IMR-90 (cell line): ENCODE data around the gene ANKS3. TPM values are rescaled to one million over a fixed set of nuclear protein-coding genes. Genes with fewer than 3 reads are reported as not detected.

ENCODE experiments used
- ATAC-seq: fragments of 200-7000 bp; cut with Tn5 transposase; 2 replicates; pipeline ENCODE4 v1.9.1; 2020; ENCODE audit warnings: low read depth, mild to moderate bottlenecking, moderate library complexity
- BruUV-seq: library from RNA; stranded (reverse); fragments of 400-500 nt; replicated peaks from 2 replicates; lab custom pipeline; 2021; lab: Mats Ljungman, UMichigan
- CTCF ChIA-PET: fragments of 300-600 bp; formaldehyde crosslinking; extraction: SDS; loops from one replicate; lab custom pipeline; 2021; ENCODE audit warnings: antibody characterized with exemption; lab: Yijun Ruan, JAX
- POLR2A ChIA-PET: fragments of 300-600 bp; sonication (Branson Sonifier 250); formaldehyde crosslinking; loops from one replicate; lab custom pipeline; 2022; ENCODE audit warnings: antibody characterized with exemption; ENCODE audit not compliant: unreplicated experiment; lab: Charles Lee
- DNase-seq: peaks from one replicate; pipeline ENCODE4 v3.0.0; 2013
- H2AFZ ChIP-seq: replicated peaks from 2 replicates; pipeline ENCODE3; 2013; ENCODE audit warnings: low read length, mild to moderate bottlenecking; ENCODE audit not compliant: poor library complexity
- H2AK5ac ChIP-seq: 2 replicates; pipeline ENCODE4 v1.6.1; 2013; ENCODE audit warnings: low read depth, low read length, inconsistent platforms
- H2AK9ac ChIP-seq: replicated peaks from 2 replicates; pipeline ENCODE3; 2013; ENCODE audit warnings: mild to moderate bottlenecking, low read depth, low read length, moderate library complexity; ENCODE audit not compliant: poor library complexity
- H2BK120ac ChIP-seq: 2 replicates; pipeline ENCODE4 v1.6.1; 2013; ENCODE audit warnings: low read depth, low read length, inconsistent platforms
- H2BK15ac ChIP-seq: 3 replicates; pipeline ENCODE4 v1.6.1; 2013; ENCODE audit warnings: low read depth, low read length, inconsistent platforms
- H2BK20ac ChIP-seq: 2 replicates; pipeline ENCODE4 v1.6.1; 2013; ENCODE audit warnings: low read depth, mild to moderate bottlenecking, inconsistent platforms, low read length, moderate library complexity
- H2BK5ac ChIP-seq: 2 replicates; pipeline ENCODE4 v1.6.1; 2013; ENCODE audit warnings: mild to moderate bottlenecking, low read depth, low read length, inconsistent platforms; ENCODE audit not compliant: poor library complexity, severe bottlenecking
- H3K14ac ChIP-seq: replicated peaks from 2 replicates; pipeline ENCODE4 v1.6.1; 2013; ENCODE audit warnings: low read depth, low read length, inconsistent platforms
- H3K18ac ChIP-seq: 2 replicates; pipeline ENCODE4 v1.6.1; 2013; ENCODE audit warnings: low read depth, low read length, control low read depth
- H3K23ac ChIP-seq: 2 replicates; pipeline ENCODE4 v1.6.1; 2013; ENCODE audit warnings: low read depth, low read length, inconsistent platforms
- H3K27ac ChIP-seq: 2 replicates; pipeline ENCODE4 v1.5.1; 2013; ENCODE audit warnings: mild to moderate bottlenecking, control low read depth, low read length; ENCODE audit not compliant: insufficient read depth
- H3K27me3 ChIP-seq: 2 replicates; pipeline ENCODE4 v1.6.1; 2013; ENCODE audit warnings: low read length; ENCODE audit not compliant: control insufficient read depth, insufficient read depth
- H3K36me3 ChIP-seq: 2 replicates; pipeline ENCODE4 v1.6.1; 2013; ENCODE audit warnings: low read length, mixed read lengths; ENCODE audit not compliant: control insufficient read depth, insufficient read depth
- H3K4ac ChIP-seq: 2 replicates; pipeline ENCODE4 v1.6.1; 2013; ENCODE audit warnings: low read depth, low read length, inconsistent platforms
- H3K4me1 ChIP-seq: 2 replicates; pipeline ENCODE4 v1.6.1; 2013; ENCODE audit warnings: low read length, mixed read lengths; ENCODE audit not compliant: control insufficient read depth, insufficient read depth
- H3K4me2 ChIP-seq: 2 replicates; pipeline ENCODE4 v1.6.1; 2013; ENCODE audit warnings: low read depth, mild to moderate bottlenecking, control low read depth, low read length, moderate library complexity
- H3K4me3 ChIP-seq: 2 replicates; pipeline ENCODE4 v1.5.1; 2013; ENCODE audit warnings: low read depth, mild to moderate bottlenecking, control low read depth, low read length, moderate library complexity; ENCODE audit not compliant: insufficient read depth
- H3K56ac ChIP-seq: 2 replicates; pipeline ENCODE4 v1.6.1; 2013; ENCODE audit warnings: low read length, inconsistent platforms; ENCODE audit not compliant: insufficient read depth; ENCODE audit errors: extremely low read depth
- H3K79me1 ChIP-seq, 2 experiments: 2 replicates each; pipeline ENCODE4 v1.6.1; 2013; ENCODE audit warnings: low read length in 2 of 2, inconsistent platforms in 1 of 2, low read depth in 1 of 2
- H3K9ac ChIP-seq: 2 replicates; pipeline ENCODE4 v1.6.1; 2013; ENCODE audit warnings: low read depth, low read length, control low read depth
- H3K9me1 ChIP-seq: 2 replicates; pipeline ENCODE4 v1.6.1; 2013; ENCODE audit warnings: low read length, inconsistent platforms; ENCODE audit not compliant: insufficient read depth
- H3K9me3 ChIP-seq: 2 replicates; pipeline ENCODE4 v1.6.1; 2013; ENCODE audit warnings: low read length; ENCODE audit not compliant: control insufficient read depth, insufficient read depth
- H4K20me1 ChIP-seq: 2 replicates; pipeline ENCODE4 v1.6.1; 2013; ENCODE audit warnings: low read length, inconsistent platforms; ENCODE audit not compliant: insufficient read depth
- H4K5ac ChIP-seq: 2 replicates; pipeline ENCODE4 v1.6.1; 2013; ENCODE audit warnings: mild to moderate bottlenecking, low read depth, low read length, control low read depth
- H4K8ac ChIP-seq, 2 experiments: 2 replicates each; pipeline ENCODE4 v1.6.1; 2013; ENCODE audit warnings: low read depth in 2 of 2, low read length in 2 of 2, control low read depth in 1 of 2, inconsistent platforms in 1 of 2
- H4K91ac ChIP-seq: 2 replicates; pipeline ENCODE4 v1.6.1; 2013; ENCODE audit warnings: low read depth, low read length, inconsistent platforms; ENCODE audit not compliant: insufficient read depth
- BHLHE40 ChIP-seq: fragments of 150-350 bp; IDR thresholded peaks from 2 replicates; pipeline ENCODE4 v1.6.1; 2016; ENCODE audit warnings: mild to moderate bottlenecking, low read depth, low read length
- CEBPB ChIP-seq: IDR thresholded peaks from 2 replicates; pipeline ENCODE4 v1.6.1; 2012; ENCODE audit warnings: low read depth, low read length, improper control_type of control experiment
- CHD1 ChIP-seq: IDR thresholded peaks from 2 replicates; pipeline ENCODE4 v1.6.1; 2012; ENCODE audit warnings: low read depth, low read length, improper control_type of control experiment
- FOS ChIP-seq: fragments of 150-350 bp; IDR thresholded peaks from 2 replicates; pipeline ENCODE4 v1.6.1; 2016; ENCODE audit warnings: low read depth, low read length
- MAFK ChIP-seq: IDR thresholded peaks from 2 replicates; pipeline ENCODE4 v1.6.1; 2012; ENCODE audit warnings: low read depth, low read length, improper control_type of control experiment
- MAZ ChIP-seq: IDR thresholded peaks from 2 replicates; pipeline ENCODE4 v1.6.1; 2012; ENCODE audit warnings: low read depth, mild to moderate bottlenecking, low read length, improper control_type of control experiment, moderate library complexity, borderline replicate concordance
- MXI1 ChIP-seq: IDR thresholded peaks from 2 replicates; pipeline ENCODE4 v1.6.1; 2012; ENCODE audit warnings: low read depth, mild to moderate bottlenecking, low read length, moderate library complexity, borderline replicate concordance
- NFE2L2 ChIP-seq: fragments of 150-350 bp; IDR thresholded peaks from 2 replicates; pipeline ENCODE4 v1.6.1; 2016; ENCODE audit warnings: low read depth, mild to moderate bottlenecking, low read length
- POLR2A ChIP-seq: IDR thresholded peaks from 2 replicates; pipeline ENCODE4 v1.6.1; 2012; ENCODE audit warnings: mild to moderate bottlenecking, low read depth, low read length
- RAD21 ChIP-seq: IDR thresholded peaks from 2 replicates; pipeline ENCODE4 v1.6.1; 2012; ENCODE audit warnings: low read length, improper control_type of control experiment
- RCOR1 ChIP-seq: IDR thresholded peaks from 2 replicates; pipeline ENCODE4 v1.6.1; 2012; ENCODE audit warnings: mild to moderate bottlenecking, low read length, improper control_type of control experiment; ENCODE audit not compliant: insufficient replicate concordance
- RFX5 ChIP-seq: IDR thresholded peaks from 2 replicates; pipeline ENCODE4 v1.8.0; 2012; ENCODE audit warnings: low read depth, mild to moderate bottlenecking, low read length, moderate library complexity
- SMC3 ChIP-seq: fragments of 150-350 bp; IDR thresholded peaks from 2 replicates; pipeline ENCODE4 v1.6.1; 2016; ENCODE audit warnings: low read depth, mild to moderate bottlenecking, antibody characterized with exemption, low read length, moderate library complexity
- WGBS, 2 experiments: methylation state at CpG; one replicate each; pipeline versions ENCODE4 v1.1.5 to v1.1.7; 2013; ENCODE audit warnings: missing lambda C conversion rate in 2 of 2; ENCODE audit not compliant: insufficient read length in 1 of 2; ENCODE audit errors: extremely low coverage in 2 of 2; 5-methylcytosine and 5-hydroxymethylcytosine counted together
- dilution Hi-C: fragments of 300-500 bp; cut with HindIII; formaldehyde crosslinking; loops from one replicate; pipeline ENCODE4 v1.14.3; 2018; ENCODE audit warnings: low sequenced_read_pairs; ENCODE audit not compliant: unreplicated experiment
- in situ Hi-C: fragments of 300-500 bp; cut with MboI; formaldehyde crosslinking; loops from 3 replicates; pipeline ENCODE4 v1.14.3; 2019; ENCODE audit warnings: low sequenced_read_pairs, inconsistent platforms, mixed read lengths
- intact Hi-C: fragments of 100-400 bp; cut with micrococcal nuclease; formaldehyde crosslinking; loops from 2 replicates; pipeline ENCODE4 v1.10.0; 2022
- polyA plus RNA-seq, 3 experiments: library from polyadenylated mRNA; depleted of rRNA; stranded (reverse); fragments of >200 nt; gene quantifications; 2 replicates each; pipeline ENCODE4 v1.2.3, GENCODE V29; 2012; ENCODE audit warnings: low replicate concordance in 1 of 3
- total RNA-seq: library from RNA; depleted of rRNA; stranded (reverse); fragments of >200 nt; gene quantifications from 2 replicates; pipeline ENCODE4 v1.2.3, GENCODE V29; 2012
- TF ChIP-seq, protein P1 (sequence below): conservative IDR thresholded peaks from 2 replicates; pipeline ENCODE4 v1.5.1; 2012; ENCODE audit warnings: mild to moderate bottlenecking, low read depth, low read length, improper control_type of control experiment
- TF ChIP-seq, protein P2 (sequence below): fragments of 150-350 bp; IDR thresholded peaks from 2 replicates; pipeline ENCODE4 v1.6.1; 2016; ENCODE audit warnings: low read depth, mild to moderate bottlenecking, low read length, moderate library complexity, borderline replicate concordance
- TF ChIP-seq, protein P3 (sequence below): fragments of 150-350 bp; IDR thresholded peaks from 2 replicates; pipeline ENCODE4 v1.6.1; 2017; ENCODE audit warnings: mild to moderate bottlenecking, antibody characterized with exemption, low read length, low read depth

The ANKS3 gene
- total and polyA plus RNA-seq, 2 of the 4 experiments (the other 2 are of a cell fraction): 24.4 to 25.0 TPM

DNA sequence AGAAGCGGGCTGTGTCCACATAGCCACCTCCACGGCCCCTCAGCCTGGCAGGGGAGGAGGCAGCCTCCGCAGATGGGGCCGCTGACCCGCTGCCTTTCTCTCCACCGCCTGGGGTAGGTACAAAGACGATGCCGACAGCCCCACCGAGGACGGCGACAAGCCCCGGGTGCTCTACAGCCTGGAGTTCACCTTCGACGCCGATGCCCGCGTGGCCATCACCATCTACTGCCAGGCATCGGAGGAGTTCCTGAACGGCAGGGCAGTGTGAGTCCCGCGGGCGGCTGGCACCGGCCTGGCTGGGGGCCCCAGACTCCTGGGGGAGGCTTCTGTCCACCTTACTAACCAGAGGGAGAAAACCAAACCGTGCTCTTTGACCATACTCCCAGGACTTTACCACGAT is 81.5 kb downstream of the ANKS3 start:
- no peaks in the 10 kb centered on the region for H3K9me3 ChIP-seq
- no TSS peak for BruUV-seq
- in situ Hi-C loops (no loop called here), dilution Hi-C loops (no loop called here), intact Hi-C loops (no loop called here)
- H3K9ac ChIP-seq: no peak overlapping the region
- H3K14ac ChIP-seq: no peak overlapping the region
- no peak overlapping the region for H4K8ac ChIP-seq
- H3K18ac ChIP-seq: no peak overlapping the region
- peak overlapping the region; percentile 42 for H2AK9ac ChIP-seq
- no peak overlapping the region for H3K4ac ChIP-seq
- H4K5ac ChIP-seq: no peak overlapping the region
- peaks cover 5 to 33% of the 10 kb centered on the region in 2 experiments; a peak in 3 of 4 replicates for H3K79me1 ChIP-seq
- H3K9me1 ChIP-seq: no peaks in the 10 kb centered on the region
- H3K4me2 ChIP-seq: no peak overlapping the region
- H2BK5ac ChIP-seq: no peak overlapping the region
- H2BK20ac ChIP-seq: no peak overlapping the region
- H4K20me1 ChIP-seq: peaks cover 35% of the 10 kb centered on the region
- H2BK120ac ChIP-seq: no peak overlapping the region
- H3K23ac ChIP-seq: no peak overlapping the region
- no peak overlapping the region for H2AK5ac ChIP-seq
- no peak overlapping the region for H2BK15ac ChIP-seq
- ChIA-PET POLR2A (no interaction called here), CTCF (no interaction called here)
- H3K27ac ChIP-seq: no peak overlapping the region
- no peak overlapping the region for H2AFZ ChIP-seq
- ATAC-seq: no peak
- H3K4me1 ChIP-seq: no peaks in the 10 kb centered on the region
- no peaks in the 10 kb centered on the region for H3K27me3 ChIP-seq
- H3K4me3 ChIP-seq: no peak overlapping the region
- 97% methylated on average over 4 of the region's 25 CpGs; no CpG with 5 or more reads in 1 of the 2 experiments for WGBS, 2 experiments
- TF ChIP-seq BHLHE40 (no peak), RCOR1 (no peak), MXI1 (no peak), NFE2L2 (no peak), FOS (no peak), CEBPB (no peak), RFX5 (no peak), SMC3 (no peak), MAFK (no peak), RAD21 (no peak), CHD1 (no peak), MAZ (no peak), POLR2A (no peak)
- TF ChIP-seq, protein P1, sequence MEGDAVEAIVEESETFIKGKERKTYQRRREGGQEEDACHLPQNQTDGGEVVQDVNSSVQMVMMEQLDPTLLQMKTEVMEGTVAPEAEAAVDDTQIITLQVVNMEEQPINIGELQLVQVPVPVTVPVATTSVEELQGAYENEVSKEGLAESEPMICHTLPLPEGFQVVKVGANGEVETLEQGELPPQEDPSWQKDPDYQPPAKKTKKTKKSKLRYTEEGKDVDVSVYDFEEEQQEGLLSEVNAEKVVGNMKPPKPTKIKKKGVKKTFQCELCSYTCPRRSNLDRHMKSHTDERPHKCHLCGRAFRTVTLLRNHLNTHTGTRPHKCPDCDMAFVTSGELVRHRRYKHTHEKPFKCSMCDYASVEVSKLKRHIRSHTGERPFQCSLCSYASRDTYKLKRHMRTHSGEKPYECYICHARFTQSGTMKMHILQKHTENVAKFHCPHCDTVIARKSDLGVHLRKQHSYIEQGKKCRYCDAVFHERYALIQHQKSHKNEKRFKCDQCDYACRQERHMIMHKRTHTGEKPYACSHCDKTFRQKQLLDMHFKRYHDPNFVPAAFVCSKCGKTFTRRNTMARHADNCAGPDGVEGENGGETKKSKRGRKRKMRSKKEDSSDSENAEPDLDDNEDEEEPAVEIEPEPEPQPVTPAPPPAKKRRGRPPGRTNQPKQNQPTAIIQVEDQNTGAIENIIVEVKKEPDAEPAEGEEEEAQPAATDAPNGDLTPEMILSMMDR: no peak
- TF ChIP-seq, protein P2, sequence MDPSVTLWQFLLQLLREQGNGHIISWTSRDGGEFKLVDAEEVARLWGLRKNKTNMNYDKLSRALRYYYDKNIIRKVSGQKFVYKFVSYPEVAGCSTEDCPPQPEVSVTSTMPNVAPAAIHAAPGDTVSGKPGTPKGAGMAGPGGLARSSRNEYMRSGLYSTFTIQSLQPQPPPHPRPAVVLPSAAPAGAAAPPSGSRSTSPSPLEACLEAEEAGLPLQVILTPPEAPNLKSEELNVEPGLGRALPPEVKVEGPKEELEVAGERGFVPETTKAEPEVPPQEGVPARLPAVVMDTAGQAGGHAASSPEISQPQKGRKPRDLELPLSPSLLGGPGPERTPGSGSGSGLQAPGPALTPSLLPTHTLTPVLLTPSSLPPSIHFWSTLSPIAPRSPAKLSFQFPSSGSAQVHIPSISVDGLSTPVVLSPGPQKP: no peak
- TF ChIP-seq, protein P3, sequence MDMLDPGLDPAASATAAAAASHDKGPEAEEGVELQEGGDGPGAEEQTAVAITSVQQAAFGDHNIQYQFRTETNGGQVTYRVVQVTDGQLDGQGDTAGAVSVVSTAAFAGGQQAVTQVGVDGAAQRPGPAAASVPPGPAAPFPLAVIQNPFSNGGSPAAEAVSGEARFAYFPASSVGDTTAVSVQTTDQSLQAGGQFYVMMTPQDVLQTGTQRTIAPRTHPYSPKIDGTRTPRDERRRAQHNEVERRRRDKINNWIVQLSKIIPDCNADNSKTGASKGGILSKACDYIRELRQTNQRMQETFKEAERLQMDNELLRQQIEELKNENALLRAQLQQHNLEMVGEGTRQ: no peak
- no peak overlapping the region for H4K91ac ChIP-seq
- DNase-seq: no peak
- H3K36me3 ChIP-seq: peaks cover 58% of the 10 kb centered on the region
- no peak overlapping the region for H3K56ac ChIP-seq
